Measurements from ENCODE around the gene LRIT1. TPM values are rescaled to one million over a fixed set of nuclear protein-coding genes. Genes with fewer than 3 reads are reported as not detected.

The LRIT1 gene
- polyA plus RNA-seq, 4 donors: not detected

DNA sequence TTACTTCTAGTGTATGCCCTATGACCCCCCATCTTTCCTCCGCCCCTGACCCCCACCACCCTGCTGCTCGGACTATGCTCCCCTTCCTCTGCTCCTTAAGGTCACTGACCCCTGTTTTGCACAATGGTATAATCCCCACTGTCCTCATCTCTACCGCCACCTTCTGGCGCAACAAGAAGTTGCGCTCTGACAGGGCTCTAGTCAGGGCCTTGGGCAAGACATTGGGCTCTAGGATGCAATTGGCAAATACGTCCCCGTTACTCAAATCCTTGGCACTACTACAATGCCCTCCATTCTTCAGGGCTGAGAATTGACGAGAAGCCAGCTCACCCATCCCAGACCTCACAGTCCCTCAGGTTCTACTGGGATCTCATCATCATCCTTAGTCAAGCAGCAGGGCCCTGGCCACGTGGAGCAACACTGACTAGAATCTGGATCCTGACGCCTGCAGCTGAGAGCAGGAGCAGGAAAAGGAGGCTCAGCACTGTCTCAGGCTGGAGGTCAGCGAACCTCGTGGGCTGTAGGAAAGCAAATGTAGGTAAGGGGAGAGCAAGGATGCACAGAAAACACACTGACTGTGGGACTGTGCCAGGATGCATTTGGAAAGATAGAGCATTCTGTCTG, 26.6 kb downstream of the LRIT1 start:
- DNase-seq (ENCODE audit: low read depth in 4 of 4, low spot score in 2 of 4): no peak

DNA sequence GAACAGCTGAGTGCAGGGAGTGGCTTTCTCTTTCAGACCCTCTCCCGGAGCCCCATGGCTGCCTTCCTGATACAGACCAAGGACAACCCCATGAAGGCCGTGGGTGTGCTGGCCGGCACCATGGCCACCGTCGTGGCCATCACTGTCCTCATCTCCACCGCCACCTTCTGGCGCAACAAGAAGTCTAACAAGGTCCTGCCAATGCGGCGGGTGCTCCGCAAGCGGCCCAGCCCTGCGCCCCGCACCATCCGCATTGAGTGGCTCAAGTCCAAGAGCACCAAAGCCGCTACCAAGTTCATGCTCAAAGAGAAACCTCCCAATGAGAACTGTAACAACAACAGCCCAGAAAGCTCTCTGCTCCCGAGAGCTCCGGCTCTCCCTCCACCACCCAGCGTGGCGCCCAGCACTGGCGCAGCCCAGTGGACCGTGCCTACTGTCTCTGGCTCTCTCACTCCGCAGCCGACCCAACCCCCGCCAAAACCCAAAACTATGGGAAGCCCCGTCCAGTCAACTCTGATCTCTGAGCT, 27.2 kb downstream of the LRIT1 start:
- DNase-seq (ENCODE audit: low read depth in 4 of 4, low spot score in 2 of 4): no peak

DNA sequence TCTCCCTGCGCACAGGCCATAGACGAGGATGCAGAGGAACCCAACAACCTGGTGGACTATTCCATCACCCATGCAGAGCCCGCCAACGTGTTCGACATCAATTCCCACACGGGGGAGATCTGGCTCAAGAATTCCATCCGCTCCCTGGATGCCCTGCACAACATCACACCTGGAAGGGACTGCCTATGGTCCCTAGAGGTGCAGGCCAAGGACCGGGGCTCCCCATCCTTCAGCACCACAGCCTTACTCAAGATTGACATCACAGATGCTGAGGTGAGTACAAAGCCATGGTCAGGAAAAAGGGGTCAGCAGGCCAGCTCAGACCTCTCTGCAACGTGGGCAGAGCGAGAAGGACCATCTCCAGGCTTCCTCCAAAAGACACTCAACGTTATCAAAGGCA, 28.3 kb downstream of the LRIT1 start:
- no peak for DNase-seq (ENCODE audit: low read depth in 4 of 4, low spot score in 2 of 4)

DNA sequence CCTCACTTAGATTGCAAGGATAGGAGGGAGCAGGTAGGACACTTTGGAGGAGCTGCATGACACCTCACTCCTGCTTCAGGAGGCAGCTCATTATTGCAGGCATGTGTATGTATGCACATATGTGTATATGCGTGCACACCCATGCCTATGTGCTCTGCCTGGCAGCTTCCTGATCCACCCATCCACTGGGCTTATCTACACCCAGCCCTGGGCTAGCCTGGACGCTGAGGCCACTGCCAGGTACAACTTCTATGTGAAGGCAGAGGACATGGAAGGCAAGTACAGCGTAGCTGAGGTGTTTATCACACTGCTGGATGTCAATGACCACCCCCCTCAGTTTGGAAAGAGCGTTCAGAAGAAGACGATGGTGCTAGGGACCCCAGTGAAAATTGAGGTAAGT, 29.3 kb downstream of the LRIT1 start:
- no peak for DNase-seq (ENCODE audit: low read depth in 4 of 4, low spot score in 2 of 4)

DNA sequence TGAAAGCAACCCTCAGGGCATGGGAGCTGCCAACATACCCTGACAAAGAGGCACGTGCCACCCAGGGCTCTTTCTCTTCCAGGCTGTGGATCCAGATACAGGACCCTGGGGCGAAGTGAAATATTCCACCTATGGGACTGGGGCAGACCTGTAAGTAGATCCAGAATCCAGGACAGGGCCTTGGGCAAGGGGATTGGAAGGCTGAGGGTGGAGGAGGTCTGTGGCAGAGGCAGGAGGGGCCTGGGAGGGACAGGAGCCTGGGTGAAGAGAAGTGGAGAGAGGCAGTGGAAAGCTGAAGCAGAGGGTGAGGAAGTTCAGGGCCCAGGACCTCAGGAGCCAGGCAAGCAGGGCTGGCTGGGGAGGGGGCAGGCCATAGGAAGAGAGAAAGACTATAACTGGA, 29.8 kb downstream of the LRIT1 start:
- no peak for DNase-seq (ENCODE audit: low read depth in 4 of 4, low spot score in 2 of 4)

DNA sequence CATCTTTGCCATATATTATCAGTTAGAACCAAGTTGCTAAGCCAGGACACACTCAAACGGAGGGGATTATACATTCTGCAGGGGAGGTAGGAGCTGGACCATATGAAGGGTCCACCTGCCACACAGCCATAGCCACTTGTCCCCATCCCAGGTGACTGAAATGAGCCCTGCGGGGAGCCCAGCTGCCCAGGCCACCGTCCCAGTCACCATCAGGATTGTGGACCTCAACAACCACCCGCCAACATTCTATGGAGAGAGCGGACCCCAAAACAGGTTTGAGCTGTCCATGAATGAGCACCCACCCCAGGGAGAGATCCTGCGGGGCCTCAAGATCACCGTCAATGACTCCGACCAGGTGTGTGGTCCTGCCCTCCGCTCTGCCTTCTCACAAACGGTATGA, 33.3 kb downstream of the LRIT1 start:
- DNase-seq (ENCODE audit: low read depth in 4 of 4, low spot score in 2 of 4): no peak

DNA sequence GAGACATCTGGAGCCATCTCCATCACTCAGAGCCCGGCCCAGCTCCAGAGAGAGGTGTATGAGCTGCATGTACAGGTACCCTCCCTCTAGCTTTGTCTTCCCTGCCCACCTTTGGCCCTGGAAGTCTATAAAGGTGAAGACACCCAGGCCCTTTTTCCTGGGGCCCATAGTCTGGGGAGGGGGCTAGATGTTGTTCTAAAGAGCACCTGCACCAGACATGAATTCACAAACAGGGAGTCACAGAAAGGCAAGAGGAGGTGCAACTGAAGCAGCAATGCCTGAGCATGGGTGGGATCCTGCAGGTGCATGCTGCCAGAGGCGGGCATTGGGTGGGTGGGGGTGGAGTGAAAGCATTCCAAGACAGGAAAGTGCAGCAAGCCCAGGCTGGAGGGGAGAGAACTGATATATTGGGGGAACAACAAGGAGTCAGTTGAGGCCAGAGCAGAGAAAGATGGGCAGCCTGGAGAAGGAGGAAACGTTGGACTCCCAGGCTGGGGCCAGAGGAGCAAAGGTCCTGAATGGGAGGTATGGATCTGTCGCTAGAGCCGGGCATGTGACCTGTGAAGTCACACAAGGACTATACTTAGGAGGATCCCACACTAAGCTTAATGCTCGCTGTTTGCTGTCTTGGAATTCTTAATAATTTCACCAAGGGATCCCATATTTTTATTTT, 35.4 kb downstream of the LRIT1 start:
- DNase-seq (ENCODE audit: low read depth in 4 of 4, low spot score in 2 of 4): no peak

DNA sequence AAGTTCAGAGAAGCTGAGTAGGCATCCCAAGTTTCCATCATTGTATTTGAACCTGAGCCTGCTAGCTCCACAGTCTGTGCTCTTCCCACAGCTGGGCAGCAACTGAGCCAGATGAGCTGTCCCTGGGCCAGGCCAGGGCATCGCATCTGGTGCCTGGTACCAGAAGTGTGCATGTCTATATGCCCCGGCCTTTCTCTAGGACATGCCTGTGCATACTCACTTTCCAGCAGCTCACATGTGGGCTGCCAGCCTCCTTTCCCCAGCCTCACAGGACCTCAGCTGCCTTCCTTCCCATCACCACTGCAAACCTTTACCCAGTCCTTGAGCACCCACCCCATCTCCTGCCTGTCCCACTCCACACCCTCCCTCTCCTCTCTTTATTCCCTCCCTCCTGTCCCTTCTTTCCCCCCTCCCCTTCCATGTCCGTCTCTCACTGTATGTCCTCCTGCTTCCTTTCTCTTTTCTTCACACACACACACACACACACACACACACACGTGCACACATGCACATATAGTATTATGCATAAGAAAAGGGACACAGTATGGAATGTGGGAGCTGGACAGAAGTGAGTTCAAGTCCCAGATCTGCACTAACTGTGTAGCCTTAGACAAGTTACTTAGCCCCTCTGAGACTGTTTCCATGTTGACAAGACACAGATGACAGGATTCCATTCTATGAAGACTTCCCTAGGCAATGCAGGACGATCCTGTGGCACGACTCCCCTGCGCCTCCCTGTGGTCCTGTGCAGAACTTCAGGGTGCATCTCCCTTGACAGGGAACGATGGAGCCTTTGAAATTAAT, 36.1 kb downstream of the LRIT1 start:
- peak in 1 of 4 donors; percentile 16 for DNase-seq (ENCODE audit: low read depth in 4 of 4, low spot score in 2 of 4)

DNA sequence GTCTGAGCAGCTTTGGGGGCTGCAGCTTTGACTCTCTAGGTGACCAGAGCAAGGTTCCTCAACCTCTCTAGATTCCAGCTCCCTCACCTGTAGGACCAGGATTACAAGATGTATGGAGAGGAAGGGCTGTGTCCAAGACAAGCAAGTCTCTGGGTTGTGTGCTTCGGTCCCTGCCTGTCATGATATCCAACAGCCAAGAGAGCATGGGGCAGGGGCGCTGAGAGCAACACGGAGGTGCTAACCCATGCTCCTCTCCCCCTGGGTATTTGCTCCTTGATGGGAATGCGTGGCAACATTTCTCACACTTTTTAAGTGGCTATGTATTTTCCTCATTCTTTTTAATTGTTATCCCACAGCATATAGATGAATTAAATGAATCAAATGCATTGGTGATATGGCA, 36.7 kb downstream of the LRIT1 start:
- no peak for DNase-seq (ENCODE audit: low read depth in 4 of 4, low spot score in 2 of 4)

DNA sequence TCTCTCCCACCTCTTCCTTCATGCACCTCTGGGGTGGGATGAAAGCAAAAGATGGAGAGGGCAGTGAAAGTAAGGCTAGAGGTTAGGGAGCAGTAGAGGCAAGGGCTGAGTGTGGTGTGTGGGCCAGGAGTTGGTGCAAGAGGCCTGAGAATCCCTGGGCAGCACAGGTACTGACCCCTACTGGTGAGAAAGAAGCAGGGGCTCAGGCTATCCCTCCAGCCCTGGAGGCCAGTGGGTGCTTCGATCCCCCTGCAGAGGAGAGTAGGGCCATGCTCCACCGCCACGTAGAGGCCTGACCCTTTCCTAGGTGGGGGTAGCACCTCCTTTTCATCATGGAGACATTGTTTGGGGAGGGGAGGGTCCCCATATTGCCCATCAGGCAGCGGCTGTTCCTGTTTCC, 37.2 kb downstream of the LRIT1 start:
- DNase-seq (ENCODE audit: low read depth in 4 of 4, low spot score in 2 of 4): no peak

DNA sequence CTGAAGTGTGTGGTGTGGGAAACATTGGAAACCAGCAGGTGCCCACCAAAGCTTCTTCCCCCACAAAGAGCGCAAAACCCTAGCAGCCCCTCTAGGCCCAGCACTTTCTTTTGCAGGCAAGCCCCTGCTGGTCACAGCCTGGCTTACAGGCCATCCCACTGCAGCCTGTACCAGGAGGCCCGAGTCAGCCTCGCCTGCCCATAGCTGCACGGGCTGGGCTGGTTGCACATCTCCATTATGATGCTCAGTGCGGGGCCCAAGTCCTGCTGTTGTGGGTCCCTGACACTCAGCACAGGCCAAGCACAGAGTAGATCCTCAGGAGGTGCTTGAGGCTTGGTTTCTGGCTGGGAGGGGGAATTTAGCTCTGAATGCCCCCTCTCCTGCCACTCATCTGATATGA, 39.0 kb downstream of the LRIT1 start:
- no peak for DNase-seq (ENCODE audit: low read depth in 4 of 4, low spot score in 2 of 4)

DNA sequence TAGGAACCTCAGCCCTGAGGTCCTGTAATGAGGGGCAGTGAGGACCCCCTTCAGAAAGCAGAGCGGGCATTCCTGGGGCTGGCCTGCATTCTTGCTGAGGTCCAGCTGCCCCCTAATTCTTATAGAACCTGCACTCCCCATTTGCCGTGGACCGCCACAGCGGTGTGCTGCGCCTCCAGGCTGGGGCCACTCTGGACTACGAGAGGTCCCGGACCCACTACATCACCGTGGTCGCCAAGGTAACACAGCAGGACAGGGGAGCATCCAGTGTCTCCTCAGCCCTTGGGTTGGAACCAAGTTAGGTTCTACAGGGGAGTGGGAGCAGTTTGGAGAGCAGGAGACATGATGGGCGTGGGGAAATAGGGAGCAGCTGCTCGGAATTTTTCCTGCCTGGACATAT, 39.7 kb downstream of the LRIT1 start:
- DNase-seq (ENCODE audit: low read depth in 4 of 4, low spot score in 2 of 4): no peak

DNA sequence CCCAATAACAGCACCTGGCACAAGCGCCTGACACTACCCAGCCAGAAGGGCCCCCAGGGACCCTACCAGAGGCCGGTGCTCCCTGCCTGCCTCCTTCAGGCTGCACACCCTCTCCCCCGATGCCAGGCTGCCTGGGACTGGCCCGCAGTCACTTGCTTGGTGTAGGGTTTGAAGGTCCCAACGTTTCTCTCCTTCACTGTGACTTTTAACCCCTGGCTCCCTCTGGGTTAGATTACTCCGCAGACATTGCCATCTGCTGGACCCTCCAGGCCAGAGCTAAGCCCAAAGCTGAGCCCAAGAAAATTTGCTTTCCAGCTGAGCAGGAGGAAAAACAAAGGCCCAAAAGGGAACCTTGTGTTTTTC, 40.1 kb downstream of the LRIT1 start:
- no peak for DNase-seq (ENCODE audit: low read depth in 4 of 4, low spot score in 2 of 4)

DNA sequence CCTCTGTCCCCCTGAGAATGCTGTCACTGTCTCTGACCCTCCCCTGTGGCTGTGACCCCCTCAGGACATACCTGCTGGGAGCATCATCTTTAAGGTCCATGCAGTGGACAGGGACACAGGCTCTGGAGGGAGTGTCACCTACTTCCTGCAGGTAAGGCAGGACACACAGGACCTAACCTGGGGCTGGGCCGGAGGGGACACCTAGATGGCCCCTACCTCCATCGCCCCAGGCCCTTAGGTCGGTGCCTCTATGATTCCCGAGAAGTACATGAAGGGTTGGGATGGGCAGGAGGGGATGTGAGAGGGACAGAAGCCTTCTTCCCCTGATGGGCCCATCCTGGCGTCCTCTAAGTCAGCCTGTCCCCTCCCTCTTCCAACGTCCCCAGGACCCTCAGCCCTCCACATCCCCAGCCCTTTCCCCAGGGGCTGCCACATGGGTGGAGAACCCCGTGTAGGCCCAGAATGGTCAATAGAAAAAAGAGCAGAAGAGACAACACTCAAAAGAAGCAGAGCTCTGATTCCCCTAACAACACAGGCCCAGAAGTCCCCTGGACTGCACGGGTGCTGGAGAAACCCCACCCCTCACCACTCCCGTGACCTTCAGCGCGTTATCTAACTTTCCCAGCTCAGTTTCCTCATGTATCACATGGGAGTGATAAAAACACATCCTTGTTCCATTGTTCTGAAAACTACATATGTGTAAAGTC, 40.7 kb downstream of the LRIT1 start:
- DNase-seq (ENCODE audit: low read depth in 4 of 4, low spot score in 2 of 4): no peak

DNA sequence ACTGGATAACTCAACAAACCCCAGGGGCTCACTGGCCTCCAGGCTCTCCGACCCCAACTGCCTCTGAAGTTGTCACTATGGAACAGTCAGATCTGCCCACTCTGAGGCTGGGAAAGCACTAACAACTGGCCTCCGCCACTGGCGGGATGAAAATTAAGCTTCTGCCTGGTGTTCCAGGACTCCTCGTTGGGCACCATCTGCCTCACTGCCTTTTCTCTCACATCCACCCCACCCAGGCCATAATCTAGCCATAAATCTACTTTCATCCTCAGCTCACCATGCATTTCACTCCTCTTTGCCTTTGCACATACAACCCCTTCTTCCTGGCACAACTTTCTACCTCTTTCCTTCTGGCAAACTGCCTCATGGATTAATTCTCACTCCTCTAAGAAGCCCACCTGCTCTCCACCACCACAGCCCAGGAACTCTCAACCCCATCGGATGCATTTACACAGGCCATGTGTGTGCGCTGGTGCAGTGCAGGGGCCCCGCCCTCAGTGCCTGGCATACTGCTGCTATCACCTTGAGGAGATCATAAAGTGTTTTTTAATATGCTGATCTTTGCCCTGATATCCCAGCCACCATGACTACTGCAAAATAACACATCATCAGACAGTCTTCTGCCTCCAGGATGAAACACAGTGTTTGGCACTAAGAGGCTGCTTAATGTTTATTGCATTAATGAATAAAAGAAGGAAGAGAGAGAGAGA, 43.0 kb downstream of the LRIT1 start:
- DNase-seq (ENCODE audit: low read depth in 4 of 4, low spot score in 2 of 4): no peak

DNA sequence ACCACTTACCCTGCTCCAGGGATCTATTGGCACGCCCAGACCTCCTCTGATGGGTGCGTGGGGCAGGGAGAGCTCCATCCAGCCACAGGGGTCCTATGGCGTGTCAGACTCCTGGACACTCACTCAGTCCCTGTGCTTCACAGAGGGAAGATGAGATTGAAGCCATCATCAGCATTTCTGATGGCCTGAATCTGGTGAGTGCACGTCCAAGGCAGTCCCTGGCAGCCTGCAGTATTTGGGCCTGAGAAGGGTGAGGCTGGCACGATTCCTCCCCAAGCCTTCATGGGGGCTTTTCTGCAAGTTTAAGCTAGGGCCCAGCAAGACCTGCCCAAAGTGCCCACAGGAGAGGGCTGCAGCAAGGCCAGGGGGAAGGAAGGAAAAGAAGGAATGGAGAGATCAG, 43.7 kb downstream of the LRIT1 start:
- no peak for DNase-seq (ENCODE audit: low read depth in 4 of 4, low spot score in 2 of 4)

DNA sequence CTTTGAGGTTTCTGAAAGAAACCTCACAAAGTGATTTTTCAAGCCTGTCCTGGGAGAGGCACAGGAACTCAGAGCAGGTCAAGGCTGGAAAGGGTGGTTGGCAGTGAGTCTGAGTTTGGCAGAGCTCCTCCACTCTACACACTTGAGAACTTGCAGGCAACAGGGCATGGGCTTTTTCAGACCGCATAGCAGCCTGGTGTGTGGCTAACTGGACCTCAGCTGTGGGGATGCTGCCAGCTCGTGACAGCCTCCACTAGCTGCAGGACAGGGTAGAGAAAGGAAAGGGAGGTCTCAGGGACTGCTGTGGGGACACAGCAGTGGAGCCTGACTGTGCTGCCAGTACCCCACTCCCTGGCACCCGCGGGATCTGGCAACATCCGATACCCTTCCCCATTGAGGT, 44.4 kb downstream of the LRIT1 start:
- no peak for DNase-seq (ENCODE audit: low read depth in 4 of 4, low spot score in 2 of 4)

DNA sequence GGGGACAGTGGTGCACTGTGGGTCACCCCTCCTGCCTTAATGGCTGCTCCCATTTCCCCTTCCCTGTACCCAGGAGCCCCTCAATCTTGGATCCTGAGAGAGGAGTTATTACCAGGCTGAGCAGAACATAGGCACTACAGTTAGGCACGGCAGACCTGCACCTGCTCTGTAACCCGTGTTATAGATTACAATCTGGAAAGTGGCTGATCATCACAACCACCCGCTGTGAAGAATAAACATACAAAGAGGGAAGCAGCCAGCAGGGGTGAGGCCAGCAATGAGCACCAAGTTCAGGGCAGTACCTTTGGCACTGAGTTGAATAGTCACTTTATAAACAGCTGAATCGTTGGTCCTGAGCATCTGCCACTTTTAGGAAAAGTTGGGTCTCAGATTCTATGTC, 45.3 kb downstream of the LRIT1 start:
- DNase-seq (ENCODE audit: low read depth in 4 of 4, low spot score in 2 of 4): no peak

DNA sequence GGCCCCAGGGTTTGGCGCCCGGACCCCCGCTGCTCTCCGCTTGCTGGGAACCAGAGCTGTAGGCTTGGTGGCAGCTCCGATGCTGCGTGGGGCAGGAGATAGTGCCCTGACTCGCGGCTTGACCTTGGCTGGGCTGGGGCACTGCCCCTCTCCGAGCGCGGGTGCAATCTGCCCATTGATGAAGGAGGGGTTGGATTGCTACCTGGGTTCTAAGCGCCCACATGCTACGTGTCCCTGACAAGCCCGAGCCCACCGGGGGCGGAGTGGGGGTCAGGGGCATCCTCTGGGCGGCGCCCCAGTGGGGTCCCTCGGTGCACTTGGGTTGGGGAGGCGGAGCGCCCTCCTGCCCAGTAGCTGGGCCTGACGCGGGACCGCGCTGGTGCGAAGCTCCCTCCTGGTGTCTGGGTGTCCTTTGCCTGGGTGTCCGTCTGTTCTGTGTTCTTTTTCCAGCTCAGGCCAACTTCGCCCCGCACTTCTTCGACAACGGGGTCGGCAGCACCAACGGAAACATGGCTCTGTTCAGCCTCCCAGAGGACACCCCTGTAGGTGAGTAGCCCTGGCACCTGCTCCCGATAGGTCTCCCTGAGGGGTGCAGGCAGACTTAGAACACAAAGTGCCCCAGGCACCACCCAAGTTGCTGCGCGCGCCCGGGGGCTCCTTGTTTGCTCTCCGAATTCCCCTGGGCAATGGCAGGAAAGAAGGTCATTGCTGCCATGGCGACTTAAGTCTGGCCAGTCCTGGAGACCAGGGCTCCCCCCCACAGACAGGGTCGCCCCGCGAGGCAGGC, 46.1 kb downstream of the LRIT1 start:
- DNase-seq (ENCODE audit: low read depth in 4 of 4, low spot score in 2 of 4): no peak
